Vagina (tissue), 2 donors: ENCODE measurements around the gene FRMD3. TPM values are rescaled to one million over a fixed set of nuclear protein-coding genes. Genes with fewer than 3 reads are reported as not detected.

Source experiments
- DNase-seq, 2 donors: peaks; one replicate each; pipeline ENCODE4 v3.0.0-alpha.2; 2017; ENCODE audit errors: extremely low spot score in 2 of 2
- H3K27ac ChIP-seq: fragments of 200-600 bp; sonication (generic); one replicate; pipeline ENCODE4 v1.5.1; 2019
- H3K27me3 ChIP-seq: fragments of 200-600 bp; sonication (generic); one replicate; pipeline ENCODE4 v1.5.1; 2019
- H3K36me3 ChIP-seq, 2 donors: fragments of 200-600 bp; sonication (generic); one replicate each; pipeline ENCODE4 v1.5.1; 2017 to 2019
- H3K4me1 ChIP-seq: fragments of 200-600 bp; sonication (generic); one replicate; pipeline ENCODE4 v1.5.1; 2019
- H3K4me3 ChIP-seq, 2 donors: fragments of 200-600 bp; sonication (generic); 1 replicate in 1 of 2; 2 replicates in 1 of 2; pipeline ENCODE4 v1.5.1; 2016 to 2019
- H3K9me3 ChIP-seq: fragments of 200-600 bp; sonication (generic); one replicate; pipeline ENCODE4 v1.5.1; 2019
- CTCF ChIP-seq, 3 experiments: fragments of 450-650 bp in 2 of 3; fragments of 200-600 bp in 1 of 3; sonication (generic) in 1 of 3; IDR thresholded peaks; one replicate each; pipeline ENCODE4 v1.5.1; 2017 to 2019; ENCODE audit warnings: antibody characterized with exemption in 3 of 3, mild to moderate bottlenecking in 2 of 3, moderate library complexity in 2 of 3
- POLR2A ChIP-seq, 2 donors: fragments of 450-650 bp; IDR thresholded peaks; one replicate each; pipeline ENCODE4 v1.6.1; 2017; ENCODE audit warnings: antibody characterized with exemption in 2 of 2, mild to moderate bottlenecking in 2 of 2, moderate library complexity in 2 of 2
- POLR2AphosphoS5 ChIP-seq, 2 donors: sonication (generic); formaldehyde crosslinking; IDR thresholded peaks; one replicate each; pipeline ENCODE4 v1.9.0; 2017; ENCODE audit warnings: antibody characterized with exemption in 2 of 2, mild to moderate bottlenecking in 2 of 2, low read depth in 1 of 2; ENCODE audit not compliant: insufficient read depth in 1 of 2
- intact Hi-C: fragments of 100-400 bp; cut with DNase I; formaldehyde crosslinking; loops from one replicate; pipeline ENCODE4 v1.15.1; 2023
- total RNA-seq: library from RNA; depleted of rRNA; stranded (reverse); fragments of >200 nt; gene quantifications from one replicate; pipeline ENCODE4 v1.2.3, GENCODE V29; 2016

FRMD3 gene
- total RNA-seq, 1 donor from 2014 or later: 13.8 TPM

- H3K27ac ChIP-seq: no peak overlapping the region
- H3K4me3 ChIP-seq: no peak overlapping the region
- H3K36me3 ChIP-seq: no peaks in the 10 kb centered on the region
- no peak for DNase-seq
- H3K9me3 ChIP-seq: no peaks in the 10 kb centered on the region
- no peaks in the 10 kb centered on the region for H3K27me3 ChIP-seq
- no peaks in the 10 kb centered on the region for H3K4me1 ChIP-seq
- TF ChIP-seq CTCF (IDR thresholded peaks at IDR 0.05) (no peak), POLR2A (IDR thresholded peaks at IDR 0.05) (no peak), POLR2AphosphoS5 (IDR thresholded peaks at IDR 0.05; ENCODE audit: insufficient read depth in 1 of 2, low read depth in 1 of 2) (no peak)
- intact Hi-C loops: no loop called here
Observed at GRCh38 chr9:83342731-83343130, 195.5 kb downstream of the FRMD3 start.

GRCh38 chr9:83342006-83342405 is 196.2 kb downstream of the FRMD3 start:
- H3K4me1 ChIP-seq: no peaks in the 10 kb centered on the region
- H3K27me3 ChIP-seq: no peaks in the 10 kb centered on the region
- no peak for DNase-seq
- H3K27ac ChIP-seq: no peak overlapping the region
- no peaks in the 10 kb centered on the region for H3K9me3 ChIP-seq
- TF ChIP-seq POLR2AphosphoS5 (IDR thresholded peaks at IDR 0.05; ENCODE audit: insufficient read depth in 1 of 2, low read depth in 1 of 2) (no peak), CTCF (IDR thresholded peaks at IDR 0.05) (no peak), POLR2A (IDR thresholded peaks at IDR 0.05) (no peak)
- H3K4me3 ChIP-seq: no peak overlapping the region
- intact Hi-C loops: no loop called here
- H3K36me3 ChIP-seq: no peaks in the 10 kb centered on the region

GRCh38 chr9:83340451-83340850 is 197.8 kb downstream of the FRMD3 start:
- no peak for DNase-seq
- H3K4me1 ChIP-seq: no peaks in the 10 kb centered on the region
- no peaks in the 10 kb centered on the region for H3K27me3 ChIP-seq
- TF ChIP-seq CTCF (IDR thresholded peaks at IDR 0.05) (no peak), POLR2A (IDR thresholded peaks at IDR 0.05) (no peak), POLR2AphosphoS5 (IDR thresholded peaks at IDR 0.05; ENCODE audit: insufficient read depth in 1 of 2, low read depth in 1 of 2) (no peak)
- H3K36me3 ChIP-seq: no peaks in the 10 kb centered on the region
- intact Hi-C loops: no loop called here
- no peaks in the 10 kb centered on the region for H3K9me3 ChIP-seq
- no peak overlapping the region for H3K27ac ChIP-seq
- H3K4me3 ChIP-seq: no peak overlapping the region

GRCh38 chr9:83339435-83339834 is 198.8 kb downstream of the FRMD3 start:
- intact Hi-C loops: loop anchor here (10.0 kb wide), 1 partner anchor 195 kb away; the partner anchor contains the start of gene FRMD3
- H3K9me3 ChIP-seq: no peaks in the 10 kb centered on the region

More at GRCh38 chr9:83339435-83339834, 198.8 kb downstream of the FRMD3 start:
- no peak for DNase-seq
- H3K4me1 ChIP-seq: no peaks in the 10 kb centered on the region
- H3K4me3 ChIP-seq: no peak overlapping the region
- H3K27ac ChIP-seq: no peak overlapping the region
- TF ChIP-seq POLR2AphosphoS5 (IDR thresholded peaks at IDR 0.05; ENCODE audit: insufficient read depth in 1 of 2, low read depth in 1 of 2) (no peak), CTCF (IDR thresholded peaks at IDR 0.05) (no peak), POLR2A (IDR thresholded peaks at IDR 0.05) (no peak)
- H3K36me3 ChIP-seq: no peaks in the 10 kb centered on the region
- H3K27me3 ChIP-seq: no peaks in the 10 kb centered on the region
